Stomach (tissue), 4 donors: ENCODE measurements around the gene HLA-DMA.

ENCODE experiments used
- POLR2A ChIP-seq, 4 donors: fragments of 450-650 bp; IDR thresholded peaks; one replicate each; pipeline ENCODE4 v1.6.1; 2016; ENCODE audit warnings: antibody characterized with exemption in 4 of 4, control low read depth in 2 of 4, mild to moderate bottlenecking in 1 of 4, moderate library complexity in 1 of 4
- TF ChIP-seq, protein P1 (sequence below), 7 experiments: fragments of 450-650 bp in 4 of 7; fragments of 200-600 bp in 3 of 7; sonication (generic) in 3 of 7; IDR thresholded peaks; one replicate each; pipeline ENCODE4 v1.5.1; 2016 to 2019; ENCODE audit warnings: antibody characterized with exemption in 7 of 7, control low read depth in 2 of 7, mild to moderate bottlenecking in 1 of 7

DNA sequence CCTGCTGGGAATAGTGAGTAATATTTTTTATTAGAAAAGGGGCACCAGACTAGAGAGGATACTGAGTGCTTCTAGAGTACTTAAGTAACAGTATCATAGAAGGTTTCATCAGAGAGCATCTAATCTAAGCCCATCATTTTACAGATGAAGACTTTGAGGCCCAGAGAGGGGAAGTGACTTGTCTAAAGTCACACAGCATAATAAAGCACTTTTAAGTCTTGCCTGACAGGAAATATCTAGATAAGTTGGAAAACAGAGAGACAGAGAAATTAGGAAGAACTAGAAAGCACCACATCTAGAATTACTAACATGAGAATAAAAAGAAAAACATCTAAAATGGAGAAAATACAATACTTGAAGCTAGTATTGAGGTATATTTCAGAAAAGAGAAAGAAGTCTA, 6.0 kb downstream of the HLA-DMA start:
- TF ChIP-seq POLR2A (IDR thresholded peaks at IDR 0.05) = no peak
- TF ChIP-seq, protein P1, sequence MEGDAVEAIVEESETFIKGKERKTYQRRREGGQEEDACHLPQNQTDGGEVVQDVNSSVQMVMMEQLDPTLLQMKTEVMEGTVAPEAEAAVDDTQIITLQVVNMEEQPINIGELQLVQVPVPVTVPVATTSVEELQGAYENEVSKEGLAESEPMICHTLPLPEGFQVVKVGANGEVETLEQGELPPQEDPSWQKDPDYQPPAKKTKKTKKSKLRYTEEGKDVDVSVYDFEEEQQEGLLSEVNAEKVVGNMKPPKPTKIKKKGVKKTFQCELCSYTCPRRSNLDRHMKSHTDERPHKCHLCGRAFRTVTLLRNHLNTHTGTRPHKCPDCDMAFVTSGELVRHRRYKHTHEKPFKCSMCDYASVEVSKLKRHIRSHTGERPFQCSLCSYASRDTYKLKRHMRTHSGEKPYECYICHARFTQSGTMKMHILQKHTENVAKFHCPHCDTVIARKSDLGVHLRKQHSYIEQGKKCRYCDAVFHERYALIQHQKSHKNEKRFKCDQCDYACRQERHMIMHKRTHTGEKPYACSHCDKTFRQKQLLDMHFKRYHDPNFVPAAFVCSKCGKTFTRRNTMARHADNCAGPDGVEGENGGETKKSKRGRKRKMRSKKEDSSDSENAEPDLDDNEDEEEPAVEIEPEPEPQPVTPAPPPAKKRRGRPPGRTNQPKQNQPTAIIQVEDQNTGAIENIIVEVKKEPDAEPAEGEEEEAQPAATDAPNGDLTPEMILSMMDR (IDR thresholded peaks at IDR 0.05) = no peak
